Measurements from ENCODE around the gene PPP2R1B. TPM values are rescaled to one million over a fixed set of nuclear protein-coding genes. Genes with fewer than 3 reads are reported as not detected.

Gene PPP2R1B
- total and polyA plus RNA-seq, 2 of the 8 experiments (the other 6 are each of a cell fraction or from before 2014, with no cell fraction given), result 25.8 to 87.0 TPM

DNA sequence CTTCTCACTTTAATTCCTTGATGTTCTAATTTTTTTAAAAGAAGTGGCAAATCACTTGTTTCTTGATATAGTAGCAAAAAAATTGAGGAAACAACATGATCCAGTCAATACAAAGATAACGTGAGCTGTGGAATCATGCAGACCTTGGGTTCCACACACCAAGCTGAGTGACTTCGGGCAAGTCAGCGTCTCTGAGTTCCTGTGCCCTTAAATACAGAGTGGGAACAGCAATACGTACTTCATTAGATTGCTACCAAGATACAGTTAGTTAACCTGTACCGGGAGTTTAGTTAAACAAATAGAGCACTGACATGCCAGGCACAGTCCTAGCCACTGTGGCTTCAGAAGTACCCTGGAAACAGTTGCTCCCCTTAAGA lies 58.5 kb downstream of the PPP2R1B start:
- Histone ChIP-seq H3K27me3 (replicated peaks in 1 of 4; ENCODE audit: control insufficient read depth in 3 of 4, extremely low read depth in 1 of 4, insufficient read depth in 3 of 4, low read length in 3 of 4) (no peaks in the 10 kb centered on the region), H3K79me1 (ENCODE audit: low read depth, low read length) (no peaks in the 10 kb centered on the region), H4K5ac (ENCODE audit: insufficient read length, low read depth, low read length) (no peak overlapping the region), H2BK120ac (replicated peaks; ENCODE audit: low read depth, low read length) (no peak overlapping the region), H3K36me3 (ENCODE audit: control insufficient read depth in 2 of 4, insufficient read depth in 4 of 4, low read length in 3 of 4) (peaks cover 0 to 6% (median 3%) of the 10 kb centered on the region in 4 experiments; a peak in 4 of 8 replicates), H4K20me1 (replicated peaks in 1 of 2; ENCODE audit: control insufficient read depth in 1 of 2, insufficient read depth in 2 of 2, low read length in 2 of 2) (no peaks in the 10 kb centered on the region), H3K9me3 (ENCODE audit: insufficient read depth in 2 of 2, low read depth in 1 of 2, low read length in 1 of 2) (no peaks in the 10 kb centered on the region), H3K4ac (replicated peaks; ENCODE audit: insufficient read length, low read depth, low read length) (no peak overlapping the region), H2BK15ac (ENCODE audit: low read length) (no peak overlapping the region), H2AFZ (ENCODE audit: low read length) (no peak overlapping the region), H3K4me2 (ENCODE audit: insufficient read depth in 1 of 2, low read depth in 2 of 2, low read length in 2 of 2) (no peak overlapping the region), H3K9ac (replicated peaks in 1 of 4; ENCODE audit: extremely low read depth in 1 of 4, low read depth in 3 of 4, low read length in 3 of 4) (no peak overlapping the region), H2BK20ac (ENCODE audit: low read length) (no peak overlapping the region), H2BK5ac (ENCODE audit: low read depth, low read length) (no peak overlapping the region), H3K4me1 (replicated peaks in 1 of 4; ENCODE audit: control insufficient read depth in 3 of 4, insufficient read depth in 4 of 4, low read length in 3 of 4) (no peaks in the 10 kb centered on the region), H3K56ac (replicated peaks; ENCODE audit: insufficient read length, low read depth, low read length) (no peak overlapping the region), H3K4me3 (ENCODE audit: extremely low read depth in 1 of 4, insufficient read depth in 2 of 4, low read depth in 3 of 4, low read length in 4 of 4) (no peak overlapping the region), H3K14ac (ENCODE audit: insufficient read length) (no peak overlapping the region), H2BK12ac (ENCODE audit: low read depth, low read length) (no peak overlapping the region), H4K8ac (ENCODE audit: extremely low read depth, insufficient read depth, low read length) (no peak overlapping the region), H3K18ac (ENCODE audit: extremely low read depth, low read length) (no peak overlapping the region), H3K27ac (ENCODE audit: low read depth, low read length) (no peak overlapping the region), H2AK5ac (ENCODE audit: low read depth, low read length) (no peak overlapping the region), H3K23me2 (ENCODE audit: low read depth, low read length) (no peaks in the 10 kb centered on the region), H3K79me2 (ENCODE audit: control insufficient read depth in 1 of 2, insufficient read depth in 2 of 2, low read length in 2 of 2) (no peaks in the 10 kb centered on the region), H4K91ac (replicated peaks; ENCODE audit: insufficient read length, low read length) (no peak overlapping the region), H3K23ac (ENCODE audit: insufficient read length) (no peak overlapping the region)
- POLR2A ChIA-PET (ENCODE audit: partially characterized antibody), result no interaction called here
- WGBS, 2 experiments (ENCODE audit: extremely low coverage in 1 of 2, insufficient coverage in 1 of 2, insufficient read length in 1 of 2, insufficient replicate concordance in 2 of 2, low coverage in 1 of 2, low lambda C conversion rate in 2 of 2, missing lambda C conversion rate in 1 of 2), result 88% methylated on average over 5 of the region's 5 CpGs; no CpG with 5 or more reads in 1 of the 2 experiments
- TF ChIP-seq GTF2F1 (IDR thresholded peaks at IDR 0.05; ENCODE audit: borderline replicate concordance, low read depth, low read length), result no peak
- no peak for TF ChIP-seq JUND (IDR thresholded peaks at IDR 0.05; ENCODE audit: low read length)
- TF ChIP-seq NRF1 (IDR thresholded peaks at IDR 0.05; ENCODE audit: low read depth, low read length), result no peak
- TF ChIP-seq CHD1 (IDR thresholded peaks at IDR 0.05; ENCODE audit: low read depth, low read length), result no peak
- no peak for TF ChIP-seq CHD2 (IDR thresholded peaks at IDR 0.05; ENCODE audit: low read length)
- TF ChIP-seq POU5F1 (IDR thresholded peaks at IDR 0.05; ENCODE audit: low read depth, low read length), result no peak
- TF ChIP-seq, protein P1, sequence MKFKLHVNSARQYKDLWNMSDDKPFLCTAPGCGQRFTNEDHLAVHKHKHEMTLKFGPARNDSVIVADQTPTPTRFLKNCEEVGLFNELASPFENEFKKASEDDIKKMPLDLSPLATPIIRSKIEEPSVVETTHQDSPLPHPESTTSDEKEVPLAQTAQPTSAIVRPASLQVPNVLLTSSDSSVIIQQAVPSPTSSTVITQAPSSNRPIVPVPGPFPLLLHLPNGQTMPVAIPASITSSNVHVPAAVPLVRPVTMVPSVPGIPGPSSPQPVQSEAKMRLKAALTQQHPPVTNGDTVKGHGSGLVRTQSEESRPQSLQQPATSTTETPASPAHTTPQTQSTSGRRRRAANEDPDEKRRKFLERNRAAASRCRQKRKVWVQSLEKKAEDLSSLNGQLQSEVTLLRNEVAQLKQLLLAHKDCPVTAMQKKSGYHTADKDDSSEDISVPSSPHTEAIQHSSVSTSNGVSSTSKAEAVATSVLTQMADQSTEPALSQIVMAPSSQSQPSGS (IDR thresholded peaks at IDR 0.05; ENCODE audit: low read length), result no peak
- no peak for TF ChIP-seq GABPA (IDR thresholded peaks at IDR 0.05; ENCODE audit: borderline replicate concordance, insufficient read depth, low read length)
- no peak for TF ChIP-seq BCL11A (IDR thresholded peaks at IDR 0.05; ENCODE audit: low read depth in 2 of 2, low read length in 2 of 2)
- TF ChIP-seq KDM4A (IDR thresholded peaks at IDR 0.05; ENCODE audit: low read depth, low read length, severe bottlenecking), result no peak
- no peak for TF ChIP-seq CTCF (IDR thresholded peaks at IDR 0.05; ENCODE audit: control extremely low read depth in 1 of 3, insufficient read depth in 1 of 3, low read depth in 1 of 3, low read length in 3 of 3)
- CTCF ChIA-PET (ENCODE audit: partially characterized antibody), result interaction anchor here (1.3 kb wide), 1 partner anchor 103 kb away, joined by 3 read pairs; no protein-coding TSS in a partner anchor
- FAIRE-seq, result no peak
- DNase-seq (ENCODE audit: low read depth in 1 of 2, low spot score in 2 of 2), result no peak

Measured in H1 (cell line).